Uterus (tissue), 2 donors: ENCODE results near the gene NTNG1.

ENCODE experiments used
- POLR2A ChIP-seq, 2 donors: fragments of 450-650 bp; IDR thresholded peaks; one replicate each; pipeline ENCODE4 v1.6.1; 2016; ENCODE audit warnings: antibody characterized with exemption in 2 of 2, mild to moderate bottlenecking in 1 of 2, moderate library complexity in 1 of 2
- TF ChIP-seq, protein P1 (sequence below), 4 experiments: fragments of 200-600 bp in 2 of 4; fragments of 450-650 bp in 2 of 4; sonication (generic) in 2 of 4; IDR thresholded peaks; one replicate each; pipeline ENCODE4 v1.5.1; 2016 to 2019; ENCODE audit warnings: antibody characterized with exemption in 4 of 4, mild to moderate bottlenecking in 2 of 4, moderate library complexity in 1 of 4

DNA sequence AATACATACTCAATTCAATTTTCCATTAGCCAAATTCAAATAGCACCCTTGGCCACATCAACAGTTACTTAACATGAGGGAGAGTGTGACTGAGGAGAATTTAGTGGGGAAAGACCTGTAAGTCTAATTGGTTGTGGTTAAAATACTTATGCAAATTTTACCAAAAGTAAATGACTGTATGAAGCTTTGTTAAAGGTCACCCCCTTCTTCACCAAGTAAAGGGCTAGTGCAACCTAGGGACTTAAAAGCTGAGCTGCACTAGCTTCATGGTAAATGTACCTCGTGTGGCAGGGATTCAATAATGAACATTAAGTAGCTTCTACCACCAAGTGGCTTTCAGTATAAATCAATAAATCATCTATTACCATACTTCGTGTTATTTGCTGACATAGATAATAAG is 372.0 kb downstream of the NTNG1 start:
- TF ChIP-seq, protein P1, sequence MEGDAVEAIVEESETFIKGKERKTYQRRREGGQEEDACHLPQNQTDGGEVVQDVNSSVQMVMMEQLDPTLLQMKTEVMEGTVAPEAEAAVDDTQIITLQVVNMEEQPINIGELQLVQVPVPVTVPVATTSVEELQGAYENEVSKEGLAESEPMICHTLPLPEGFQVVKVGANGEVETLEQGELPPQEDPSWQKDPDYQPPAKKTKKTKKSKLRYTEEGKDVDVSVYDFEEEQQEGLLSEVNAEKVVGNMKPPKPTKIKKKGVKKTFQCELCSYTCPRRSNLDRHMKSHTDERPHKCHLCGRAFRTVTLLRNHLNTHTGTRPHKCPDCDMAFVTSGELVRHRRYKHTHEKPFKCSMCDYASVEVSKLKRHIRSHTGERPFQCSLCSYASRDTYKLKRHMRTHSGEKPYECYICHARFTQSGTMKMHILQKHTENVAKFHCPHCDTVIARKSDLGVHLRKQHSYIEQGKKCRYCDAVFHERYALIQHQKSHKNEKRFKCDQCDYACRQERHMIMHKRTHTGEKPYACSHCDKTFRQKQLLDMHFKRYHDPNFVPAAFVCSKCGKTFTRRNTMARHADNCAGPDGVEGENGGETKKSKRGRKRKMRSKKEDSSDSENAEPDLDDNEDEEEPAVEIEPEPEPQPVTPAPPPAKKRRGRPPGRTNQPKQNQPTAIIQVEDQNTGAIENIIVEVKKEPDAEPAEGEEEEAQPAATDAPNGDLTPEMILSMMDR (IDR thresholded peaks at IDR 0.05): no peak
- TF ChIP-seq POLR2A (IDR thresholded peaks at IDR 0.05): no peak
